Dedifferentiated amniotic fluid mesenchymal stem cell (primary cell): ENCODE data around the gene HMCN2.
"Not testable (repeated sequence)": the region's sequence is repeated elsewhere in the genome, so short reads cannot be mapped to it uniquely, and the experiment has no call there.

Source experiments
- DNase-seq: peaks from one replicate; pipeline ENCODE4 v3.0.0-alpha.2; 2016; ENCODE audit errors: extremely low spot score

HMCN2 gene

DNA sequence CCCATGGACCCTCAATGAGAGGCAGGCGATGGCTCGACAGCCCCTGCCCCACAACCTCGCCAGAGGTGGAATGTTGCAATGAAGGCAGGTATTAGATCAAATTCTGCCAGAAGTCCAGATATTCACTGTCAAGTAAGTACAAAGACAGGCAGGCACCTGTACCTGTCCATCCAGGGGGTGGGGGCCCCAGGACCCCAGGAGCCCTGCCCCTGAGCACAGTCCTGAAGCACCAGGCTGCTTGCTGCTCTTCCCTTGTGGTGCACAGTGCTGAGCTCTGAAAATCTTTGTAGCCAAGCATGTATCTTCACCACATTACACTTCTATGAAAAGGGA, 26.2 kb upstream of the HMCN2 start:
- no peak for DNase-seq

- DNase-seq: no peak
Measured at GRCh38 chr9:130239741-130240241, 25.8 kb upstream of the HMCN2 start.

- DNase-seq: peak; percentile 34
Measured at GRCh38 chr9:130240410-130241197, 25.0 kb upstream of the HMCN2 start.

GRCh38 chr9:130241198-130241535, 24.4 kb upstream of the HMCN2 start:
- no peak for DNase-seq

GRCh38 chr9:130242270-130243014, 23.1 kb upstream of the HMCN2 start:
- no peak for DNase-seq

DNA sequence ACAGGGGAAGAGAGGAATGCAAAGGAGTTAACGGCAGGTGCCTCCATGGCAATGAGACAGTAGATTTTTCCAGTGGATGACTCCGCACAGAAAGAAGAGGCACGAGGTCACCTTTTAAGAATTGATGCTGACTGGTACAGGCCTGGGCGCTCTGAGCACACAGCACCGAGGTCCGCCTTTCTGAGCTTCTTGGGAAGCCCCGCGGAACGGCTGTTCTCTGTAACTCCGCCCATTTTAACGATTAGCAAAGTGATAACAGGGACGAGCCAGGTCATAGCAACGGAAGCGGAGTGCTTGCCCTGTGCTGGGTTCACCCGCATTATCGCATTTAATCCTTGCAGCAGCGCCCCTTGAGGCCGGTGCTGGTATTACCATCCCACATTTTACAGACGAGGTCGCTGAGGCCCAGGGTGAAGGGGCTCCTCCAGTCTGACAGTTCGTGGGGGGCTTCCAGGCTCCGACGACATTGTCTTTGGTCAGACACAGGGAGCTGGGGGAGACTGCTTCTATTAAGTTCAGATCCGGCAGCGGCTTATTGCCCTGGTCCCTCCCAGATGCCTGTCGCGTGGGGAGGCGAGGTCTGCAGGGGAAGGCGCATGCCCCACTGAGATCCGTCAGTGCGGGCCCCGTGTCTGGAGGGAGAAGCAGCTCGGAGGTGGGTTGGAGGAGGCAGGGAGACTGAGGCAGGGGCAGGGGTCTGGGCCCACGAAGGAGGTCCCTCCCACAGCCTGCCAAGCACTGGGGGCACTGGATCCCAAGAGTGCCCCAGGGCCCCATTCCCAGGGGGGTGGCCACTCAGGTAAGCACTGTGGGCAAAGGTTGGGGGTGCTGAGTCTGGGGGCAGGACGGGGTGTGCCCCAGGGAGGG, 22.3 kb upstream of the HMCN2 start:
- peak; percentile 39 for DNase-seq

- DNase-seq: no peak
Measured at GRCh38 chr9:130243882-130244170, 21.7 kb upstream of the HMCN2 start.

DNA sequence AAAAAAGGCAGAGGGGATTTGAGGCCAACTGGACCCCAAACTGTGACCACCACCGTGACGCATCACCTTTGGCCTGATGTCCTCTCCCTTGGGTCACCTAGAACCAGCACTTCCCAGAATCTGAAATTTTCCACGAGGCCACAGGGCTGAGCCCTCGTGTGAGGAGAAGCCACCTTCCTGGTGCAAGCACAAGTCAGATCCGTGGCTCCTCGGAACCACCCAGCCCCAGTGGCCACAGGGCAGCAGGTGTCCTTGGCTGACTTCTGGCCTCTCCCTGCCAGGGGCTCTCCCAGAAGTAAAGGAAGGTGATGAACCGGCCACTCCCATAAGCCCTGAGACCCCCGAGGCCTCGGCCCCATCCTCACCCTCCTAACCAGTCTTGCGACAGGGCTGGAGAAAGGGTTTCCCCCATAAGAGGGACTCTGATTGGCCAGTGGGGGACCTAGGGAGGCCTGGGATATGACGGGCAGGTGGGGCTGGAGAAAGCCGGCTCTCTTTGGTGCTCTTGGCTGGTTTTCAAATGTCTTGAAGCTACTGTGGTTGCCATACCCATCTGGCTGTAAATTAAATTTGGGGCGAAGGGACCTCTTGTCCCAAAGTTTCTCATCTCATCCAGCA, 20.9 kb upstream of the HMCN2 start:
- no peak for DNase-seq

DNA sequence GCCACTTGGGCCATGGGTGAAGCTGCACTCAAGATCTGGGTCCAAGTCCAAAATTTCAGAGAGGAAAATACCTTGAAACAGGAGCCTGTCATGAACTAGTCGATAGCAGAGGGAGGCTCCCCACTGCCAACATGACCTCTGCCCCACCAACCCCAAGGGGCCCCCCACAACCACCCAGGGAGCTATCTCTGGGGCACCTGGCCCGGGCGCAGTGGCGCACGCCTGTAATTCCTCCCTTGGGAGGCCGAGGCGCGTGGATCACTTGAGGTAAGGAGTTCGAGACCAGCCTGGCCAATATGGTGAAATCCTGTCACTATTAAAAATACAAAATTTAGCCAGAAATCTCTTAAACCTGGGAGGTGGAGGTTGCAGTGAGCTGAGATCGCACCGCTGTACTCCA, 20.1 kb upstream of the HMCN2 start:
- no peak for DNase-seq

GRCh38 chr9:130246126-130246525, 19.4 kb upstream of the HMCN2 start:
- DNase-seq: no peak

GRCh38 chr9:130254747-130255630, 10.6 kb upstream of the HMCN2 start:
- DNase-seq: no peak

DNA sequence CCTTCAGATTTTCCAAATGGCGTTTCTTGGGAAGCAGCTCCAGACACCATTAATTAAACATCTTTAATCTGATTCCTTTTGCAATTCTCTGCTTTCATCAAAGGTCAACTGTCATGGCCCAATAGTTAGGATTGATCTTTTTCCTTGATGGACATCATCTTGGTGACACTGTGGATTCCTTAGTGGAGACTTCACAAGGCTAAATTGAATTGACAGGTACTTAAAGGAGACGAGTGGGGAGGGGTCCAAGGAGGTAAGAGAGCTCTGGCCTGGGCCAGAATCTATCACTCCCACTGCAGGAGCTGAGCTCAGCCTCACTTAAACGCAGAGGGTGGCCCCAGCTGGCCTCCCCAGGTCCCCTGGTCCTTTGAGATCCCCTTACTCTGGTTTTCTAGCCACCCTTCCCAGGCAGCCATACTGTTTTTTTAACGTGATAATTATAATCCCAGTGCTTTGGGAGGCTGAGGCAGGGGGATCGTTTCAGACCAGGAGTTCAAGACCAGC, 9.9 kb upstream of the HMCN2 start:
- no peak for DNase-seq

DNA sequence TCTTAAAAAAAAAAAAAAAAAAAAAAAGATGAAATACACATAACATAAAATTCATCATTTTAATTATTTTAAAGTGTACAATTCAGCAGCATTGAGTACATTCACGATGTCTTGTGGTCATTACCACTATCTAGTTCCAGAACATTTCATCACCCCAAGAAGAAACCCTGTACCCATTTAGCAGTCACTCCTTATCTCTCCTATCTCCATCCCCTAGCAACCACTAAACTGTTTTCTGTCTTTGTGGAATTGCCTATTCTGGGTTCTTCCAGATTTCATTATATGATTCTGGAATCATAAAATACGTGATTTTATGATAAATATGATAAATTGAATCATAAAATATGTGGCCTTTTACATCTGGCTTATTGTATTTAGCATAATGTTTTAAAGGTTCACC, 8.9 kb upstream of the HMCN2 start:
- DNase-seq: no peak

DNA sequence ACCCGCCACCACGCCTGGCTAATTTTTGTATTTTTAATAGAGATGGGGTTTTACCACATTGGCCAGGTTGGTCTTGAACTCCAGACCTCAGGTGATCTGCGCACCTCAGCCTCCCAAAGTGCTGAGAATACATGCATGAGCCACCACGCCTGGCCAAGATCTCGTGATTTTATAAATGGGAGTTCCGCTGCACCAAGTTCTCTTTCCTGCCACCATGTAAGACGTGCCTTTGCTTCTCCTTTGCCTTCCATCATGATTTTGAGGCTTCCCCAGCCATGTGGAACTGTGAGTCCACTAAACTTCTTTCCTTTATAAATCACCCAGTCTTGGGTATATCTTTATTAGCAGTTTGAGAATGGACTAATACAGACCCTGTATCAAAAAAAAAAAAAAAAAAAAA, 7.4 kb upstream of the HMCN2 start:
- DNase-seq: not testable (repeated sequence)

DNA sequence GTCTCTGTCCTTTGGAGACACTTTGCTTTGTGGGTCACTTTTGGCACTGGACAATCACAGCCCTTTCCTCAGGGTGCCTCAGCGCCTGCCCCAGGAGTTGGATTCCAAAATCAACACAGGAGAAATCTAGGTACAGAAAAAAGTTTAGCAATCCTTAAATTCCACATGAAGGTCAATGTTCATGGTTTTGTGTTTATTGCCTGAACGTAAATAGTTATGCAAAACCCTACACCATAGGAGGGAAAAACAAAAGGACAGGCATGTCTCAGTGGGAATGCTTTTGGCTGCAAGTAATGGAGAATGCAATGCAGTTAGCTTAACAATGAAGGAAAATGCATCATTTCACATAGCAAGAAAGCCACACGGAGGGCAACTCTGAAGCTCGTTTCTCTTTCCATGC, 6.5 kb upstream of the HMCN2 start:
- DNase-seq: no peak

GRCh38 chr9:130260816-130261765, 4.5 kb upstream of the HMCN2 start:
- DNase-seq: no peak

GRCh38 chr9:130262061-130262745, 3.4 kb upstream of the HMCN2 start:
- no peak for DNase-seq

DNA sequence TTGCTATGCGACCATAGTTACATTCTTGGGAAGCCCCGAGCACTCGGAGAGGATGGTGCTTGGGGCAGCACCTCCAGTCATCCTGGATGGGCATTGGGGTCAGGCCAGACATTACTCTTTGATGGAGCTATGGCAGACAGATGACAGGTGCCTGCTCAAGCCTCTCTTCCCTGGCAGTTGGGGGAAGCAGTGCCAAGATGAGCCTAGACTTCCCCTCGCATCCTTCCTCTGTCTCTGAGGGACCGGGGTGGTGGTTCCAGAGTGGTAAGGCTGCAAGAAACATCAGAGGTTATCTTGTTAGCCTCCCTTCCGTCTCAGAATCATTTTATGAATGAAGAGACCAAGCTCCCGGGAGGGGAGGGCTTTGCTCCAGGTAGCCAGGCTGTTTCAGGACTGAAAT, 2.8 kb upstream of the HMCN2 start:
- no peak for DNase-seq
